COLO829 (cell line): ENCODE results near the gene PLCXD1.

Experiments
- DNase-seq: peaks from one replicate; pipeline ENCODE4 v3.0.0; 2012; ENCODE audit warnings: low spot score

The PLCXD1 gene

GRCh38 chrX:334971-335757, 54.0 kb downstream of the PLCXD1 start:
- DNase-seq, result no peak

GRCh38 chrX:335758-336155, 54.6 kb downstream of the PLCXD1 start:
- DNase-seq, result no peak

- DNase-seq, result no peak
These were observed 55.0 kb downstream of the PLCXD1 start for GRCh38 chrX:336227-336626.

- DNase-seq, result no peak
These were observed 56.2 kb downstream of the PLCXD1 start for GRCh38 chrX:337331-337831.

- DNase-seq, result no peak
These were observed 57.2 kb downstream of the PLCXD1 start for GRCh38 chrX:338281-338835.

GRCh38 chrX:338836-339400, 57.7 kb downstream of the PLCXD1 start:
- DNase-seq, result no peak

- no peak for DNase-seq
These were observed 58.9 kb downstream of the PLCXD1 start for GRCh38 chrX:340121-340520.

GRCh38 chrX:340641-341423, 59.7 kb downstream of the PLCXD1 start:
- DNase-seq, result no peak

- DNase-seq, result no peak
These were observed 60.4 kb downstream of the PLCXD1 start for GRCh38 chrX:341541-342101.

- no peak for DNase-seq
These were observed 63.3 kb downstream of the PLCXD1 start for GRCh38 chrX:344371-344901.

- DNase-seq, result no peak
These were observed 64.1 kb downstream of the PLCXD1 start for GRCh38 chrX:345020-345925.

GRCh38 chrX:346034-346813, 65.0 kb downstream of the PLCXD1 start:
- no peak for DNase-seq

- DNase-seq, result no peak
These were observed 66.4 kb downstream of the PLCXD1 start for GRCh38 chrX:347351-348117.

- no peak for DNase-seq
These were observed 67.4 kb downstream of the PLCXD1 start for GRCh38 chrX:348461-349117.

GRCh38 chrX:349196-349595, 68.0 kb downstream of the PLCXD1 start:
- DNase-seq, result no peak

GRCh38 chrX:349702-350101, 68.5 kb downstream of the PLCXD1 start:
- no peak for DNase-seq

- no peak for DNase-seq
These were observed 69.0 kb downstream of the PLCXD1 start for GRCh38 chrX:350148-350533.

- no peak for DNase-seq
These were observed 69.5 kb downstream of the PLCXD1 start for GRCh38 chrX:350534-351323.
